HCT116 (cell line): Measurements from ENCODE around the gene BBC3. TPM values are rescaled to one million over a fixed set of nuclear protein-coding genes. Genes with fewer than 3 reads are reported as not detected.

Experiments used
- ATAC-seq: fragments of 200-7000 bp; cut with Tn5 transposase; 2 replicates; pipeline ENCODE4 v1.9.1; 2020; ENCODE audit warnings: mild to moderate bottlenecking, moderate library complexity
- BruUV-seq: library from RNA; stranded (reverse); fragments of 400-500 nt; replicated peaks from 2 replicates; lab custom pipeline; 2021; lab: Mats Ljungman, UMichigan
- CTCF ChIA-PET: fragments of 300-600 bp; sonication (Branson Sonifier 250); formaldehyde crosslinking; loops from one replicate; lab custom pipeline; 2021; ENCODE audit warnings: antibody characterized with exemption; lab: Charles Lee
- POLR2A ChIA-PET: fragments of 300-600, 350-600 bp; sonication (Branson Sonifier 250); formaldehyde crosslinking; loops from one replicate; lab custom pipeline; 2021; ENCODE audit warnings: antibody characterized with exemption; lab: Charles Lee
- RAD21 ChIA-PET, 2 experiments: fragments of 300-600 bp; sonication (Branson Sonifier 250); formaldehyde crosslinking; loops; one replicate each; lab custom pipeline; 2023; ENCODE audit warnings: low total read pairs in 2 of 2; ENCODE audit not compliant: uncharacterized antibody in 2 of 2, unreplicated experiment in 2 of 2, low non-redundant PET in 1 of 2; lab: Charles Lee
- DNase-seq: peaks from one replicate; pipeline ENCODE4 v3.0.0-alpha.2; 2010; ENCODE audit warnings: low read depth, low spot score
- H2AFZ ChIP-seq: fragments of 200-600 bp; shearing (Covaris generic), sonication (generic); 2 replicates; pipeline ENCODE4 v1.6.1; 2017; ENCODE audit warnings: low read depth, mixed run types, mixed read lengths, antibody characterized with exemption, low read length; ENCODE audit not compliant: poor library complexity, severe bottlenecking
- H3K27ac ChIP-seq: 2 replicates; pipeline ENCODE4 v1.5.1; 2012; ENCODE audit warnings: low read depth, low read length
- H3K27me3 ChIP-seq: fragments of 200-600 bp; sonication (generic); 2 replicates; pipeline ENCODE4 v1.6.1; 2016; ENCODE audit warnings: mixed run types, low read length, mixed read lengths; ENCODE audit not compliant: insufficient read depth
- H3K36me3 ChIP-seq, 2 experiments: fragments of 200-500 bp in 1 of 2; fragments of 200-600 bp in 1 of 2; sonication (Bioruptor generic) in 1 of 2; sonication (generic) in 1 of 2; 2 replicates each; pipeline versions ENCODE4 v1.5.1 to v1.6.1; 2014 to 2016; ENCODE audit warnings: low read length in 2 of 2, inconsistent platforms in 1 of 2, mixed read lengths in 1 of 2, mixed run types in 1 of 2; ENCODE audit not compliant: insufficient read depth in 2 of 2, control insufficient read depth in 1 of 2
- H3K4me1 ChIP-seq, 2 experiments: fragments of 200-600 bp in 1 of 2; sonication (generic) in 1 of 2; 2 replicates each; pipeline versions ENCODE4 v1.5.1 to v1.6.1; 2012 to 2017; ENCODE audit warnings: low read length in 2 of 2, inconsistent platforms in 1 of 2, mild to moderate bottlenecking in 1 of 2, mixed read lengths in 1 of 2, mixed run types in 1 of 2, moderate library complexity in 1 of 2; ENCODE audit not compliant: insufficient read depth in 2 of 2, control insufficient read depth in 1 of 2
- H3K4me2 ChIP-seq: fragments of 200-600 bp; sonication (generic); 2 replicates; pipeline ENCODE4 v1.6.1; 2017; ENCODE audit warnings: mixed run types, low read length, mixed read lengths
- H3K4me3 ChIP-seq, 2 experiments: fragments of 200-600 bp in 1 of 2; sonication (generic) in 1 of 2; replicated peaks in 1 of 2; 2 replicates each; pipeline ENCODE4 v1.5.1; 2011 to 2016; ENCODE audit warnings: low read length in 2 of 2, control low read depth in 1 of 2, low read depth in 1 of 2, mild to moderate bottlenecking in 1 of 2, mixed read lengths in 1 of 2, mixed run types in 1 of 2
- H3K79me2 ChIP-seq: fragments of 200-600 bp; sonication (generic); 2 replicates; pipeline ENCODE4 v1.6.1; 2017; ENCODE audit warnings: mild to moderate bottlenecking, mixed run types, low read length, moderate library complexity, mixed read lengths; ENCODE audit not compliant: insufficient read depth
- H3K9ac ChIP-seq: fragments of 200-600 bp; sonication (generic); 2 replicates; pipeline ENCODE4 v1.6.1; 2016; ENCODE audit warnings: low read length, mixed read lengths
- H3K9me2 ChIP-seq: fragments of 200-600 bp; sonication (generic), shearing (Covaris generic); 2 replicates; pipeline ENCODE4 v1.6.1; 2017; ENCODE audit warnings: mixed run types, mild to moderate bottlenecking, moderate library complexity; ENCODE audit not compliant: insufficient read depth
- H3K9me3 ChIP-seq, 2 experiments: fragments of 200-500 bp in 1 of 2; fragments of 200-600 bp in 1 of 2; sonication (Bioruptor generic) in 1 of 2; sonication (generic) in 1 of 2; 2 replicates each; pipeline ENCODE4 v1.6.1; 2014 to 2017; ENCODE audit warnings: low read length in 2 of 2, mixed read lengths in 2 of 2, inconsistent platforms in 1 of 2, low read depth in 1 of 2, mild to moderate bottlenecking in 1 of 2, mixed run types in 1 of 2, moderate library complexity in 1 of 2; ENCODE audit not compliant: control insufficient read depth in 1 of 2, insufficient read depth in 1 of 2
- H4K20me1 ChIP-seq: fragments of 200-600 bp; sonication (generic), shearing (Covaris generic); 2 replicates; pipeline ENCODE4 v1.6.1; 2017; ENCODE audit warnings: mixed run types, mild to moderate bottlenecking, moderate library complexity; ENCODE audit not compliant: insufficient read depth
- CBX3 ChIP-seq: IDR thresholded peaks from 2 replicates; pipeline ENCODE4 v1.6.1; 2012; ENCODE audit warnings: low read depth
- CEBPB ChIP-seq: IDR thresholded peaks from 2 replicates; pipeline ENCODE4 v1.6.1; 2012; ENCODE audit warnings: low read depth
- EGR1 ChIP-seq: IDR thresholded peaks from 2 replicates; pipeline ENCODE4 v1.6.1; 2012; ENCODE audit warnings: low read depth
- FOSL1 ChIP-seq: IDR thresholded peaks from 2 replicates; pipeline ENCODE4 v1.6.1; 2012; ENCODE audit warnings: low read depth
- JUND ChIP-seq: IDR thresholded peaks from 2 replicates; pipeline ENCODE4 v1.6.1; 2012
- POLR2AphosphoS5 ChIP-seq: IDR thresholded peaks from 2 replicates; pipeline ENCODE4 v1.6.1; 2011; ENCODE audit warnings: mild to moderate bottlenecking, low read depth, low read length, moderate library complexity
- SIN3A ChIP-seq: IDR thresholded peaks from 2 replicates; pipeline ENCODE4 v1.6.1; 2012; ENCODE audit warnings: low read depth
- SP1 ChIP-seq: IDR thresholded peaks from 2 replicates; pipeline ENCODE4 v1.6.1; 2012; ENCODE audit warnings: low read depth
- SRF ChIP-seq: IDR thresholded peaks from 2 replicates; pipeline ENCODE4 v1.6.1; 2012; ENCODE audit warnings: low read depth
- TCF7L2 ChIP-seq: IDR thresholded peaks from 2 replicates; pipeline ENCODE4 v1.7.0; 2011; ENCODE audit warnings: borderline replicate concordance, inconsistent platforms; ENCODE audit not compliant: insufficient read depth, insufficient read length; ENCODE audit errors: extremely low read depth
- ZFX ChIP-seq: fragments of 450-650 bp; IDR thresholded peaks from 2 replicates; pipeline ENCODE4 v1.6.1; 2017
- intact Hi-C: fragments of 100-400 bp; cut with micrococcal nuclease; formaldehyde crosslinking; loops from 2 replicates; pipeline ENCODE4 v1.10.0; 2022
- total RNA-seq: library from RNA; stranded (reverse); gene quantifications from one replicate; pipeline ENCODE4 v1.2.1, GENCODE V29; 2021; ENCODE audit not compliant: unreplicated experiment
- TF ChIP-seq, protein P1 (sequence below), 3 experiments: fragments of 200-600 bp in 1 of 3; sonication (generic) in 1 of 3; IDR thresholded peaks in 2 of 3; conservative IDR thresholded peaks in 1 of 3; 2 replicates each; pipeline ENCODE4 v1.5.1; 2012 to 2017; ENCODE audit warnings: low read depth in 2 of 3, low read length in 2 of 3, antibody characterized with exemption in 1 of 3, borderline replicate concordance in 1 of 3, control low read depth in 1 of 3, mild to moderate bottlenecking in 1 of 3, mixed read lengths in 1 of 3, mixed run types in 1 of 3, moderate library complexity in 1 of 3; ENCODE audit not compliant: insufficient read depth in 1 of 3
- TF ChIP-seq, protein P2 (sequence below): IDR thresholded peaks from 2 replicates; pipeline ENCODE4 v1.6.1; 2012; ENCODE audit warnings: low read depth
- TF ChIP-seq, protein P3 (sequence below): IDR thresholded peaks from 2 replicates; pipeline ENCODE4 v1.6.1; 2012
- TF ChIP-seq, protein P4 (sequence below): IDR thresholded peaks from 2 replicates; pipeline ENCODE4 v1.6.1; 2012

The BBC3 gene
- total RNA-seq, 1 experiment from 2014 or later: 45.0 TPM

DNA sequence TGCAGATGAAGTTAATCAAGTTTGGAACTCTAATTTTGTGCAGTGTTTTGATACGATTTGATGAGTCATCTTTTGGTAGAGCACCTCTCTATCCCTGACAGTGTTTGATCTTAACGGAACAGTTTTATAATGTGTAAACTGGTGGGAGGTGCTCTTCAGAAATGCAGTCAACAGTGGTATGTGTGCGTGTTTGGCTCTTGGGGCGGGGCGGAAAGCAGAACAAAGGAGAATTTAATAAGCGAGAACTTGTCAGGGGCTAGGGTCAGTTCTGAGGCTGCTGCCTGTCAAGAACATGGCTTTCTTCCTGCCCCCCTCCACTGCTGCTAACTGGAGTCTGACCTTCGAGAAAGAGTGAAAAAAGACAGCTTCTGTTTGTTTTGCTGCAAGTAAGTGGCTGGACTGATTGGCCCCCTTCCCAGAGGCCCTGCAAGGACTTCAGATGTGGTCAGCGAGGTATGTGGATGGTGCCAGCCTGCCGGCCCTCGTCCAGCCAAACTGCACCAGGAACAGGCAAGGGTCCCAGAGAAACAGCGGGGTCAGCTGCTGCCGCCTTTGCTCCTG lies 40.8 kb downstream of the BBC3 start:
- ChIA-PET RAD21 (no interaction called here), CTCF (interaction anchor here (0.5 to 1.5 kb wide), 6 partner anchors 21 to 1429 kb away, joined by 3 to 7 read pairs (median 3); partner anchors contain the start of gene RPL18), POLR2A (interaction anchor here (1.9 kb wide), 1 partner anchor 36 kb away, joined by 7 read pairs; no protein-coding TSS in a partner anchor)
- Histone ChIP-seq H3K27ac (peak overlapping the region; percentile 76), H3K9me2 (no peaks in the 10 kb centered on the region), H3K79me2 (peaks cover 84% of the 10 kb centered on the region), H3K9me3 (no peaks in the 10 kb centered on the region), H3K27me3 (no peaks in the 10 kb centered on the region), H4K20me1 (peaks cover 13% of the 10 kb centered on the region; the same call in 1 of the 2 replicates), H3K4me3 (peak overlapping the region in 1 of 2 experiments; percentile 21; a peak in 1 of 4 replicates), H3K4me1 (peaks cover 72 to 85% of the 10 kb centered on the region in 2 experiments), H3K4me2 (peak overlapping the region; percentile 62), H3K36me3 (peaks cover 0 to 4% of the 10 kb centered on the region in 2 experiments; a peak in 1 of 4 replicates), H3K9ac (peak overlapping the region; percentile 47), H2AFZ (no peak overlapping the region)
- peak; percentile 85 for ATAC-seq
- intact Hi-C loops: no loop called here
- DNase-seq: peak; percentile 93
- TF ChIP-seq CEBPB: peak; percentile 74; the same call in 1 of the 2 replicates
- peak; percentile 66 for TF ChIP-seq POLR2AphosphoS5
- peak; percentile 92 for TF ChIP-seq SP1
- TF ChIP-seq SRF: peak; percentile 60; the same call in 1 of the 2 replicates
- TF ChIP-seq, protein P1, sequence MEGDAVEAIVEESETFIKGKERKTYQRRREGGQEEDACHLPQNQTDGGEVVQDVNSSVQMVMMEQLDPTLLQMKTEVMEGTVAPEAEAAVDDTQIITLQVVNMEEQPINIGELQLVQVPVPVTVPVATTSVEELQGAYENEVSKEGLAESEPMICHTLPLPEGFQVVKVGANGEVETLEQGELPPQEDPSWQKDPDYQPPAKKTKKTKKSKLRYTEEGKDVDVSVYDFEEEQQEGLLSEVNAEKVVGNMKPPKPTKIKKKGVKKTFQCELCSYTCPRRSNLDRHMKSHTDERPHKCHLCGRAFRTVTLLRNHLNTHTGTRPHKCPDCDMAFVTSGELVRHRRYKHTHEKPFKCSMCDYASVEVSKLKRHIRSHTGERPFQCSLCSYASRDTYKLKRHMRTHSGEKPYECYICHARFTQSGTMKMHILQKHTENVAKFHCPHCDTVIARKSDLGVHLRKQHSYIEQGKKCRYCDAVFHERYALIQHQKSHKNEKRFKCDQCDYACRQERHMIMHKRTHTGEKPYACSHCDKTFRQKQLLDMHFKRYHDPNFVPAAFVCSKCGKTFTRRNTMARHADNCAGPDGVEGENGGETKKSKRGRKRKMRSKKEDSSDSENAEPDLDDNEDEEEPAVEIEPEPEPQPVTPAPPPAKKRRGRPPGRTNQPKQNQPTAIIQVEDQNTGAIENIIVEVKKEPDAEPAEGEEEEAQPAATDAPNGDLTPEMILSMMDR (IDR thresholded peaks at IDR 0.05 in 2 of 3, conservative IDR thresholded peaks at IDR 0.05 in 1 of 3; ENCODE audit: borderline replicate concordance in 1 of 3, insufficient read depth in 1 of 3, low read depth in 2 of 3, low read length in 2 of 3): no peak
- peak; percentile 33; the same call in 1 of the 2 replicates for TF ChIP-seq EGR1
- TF ChIP-seq TCF7L2: peak; percentile 98
- TF ChIP-seq ZFX: no peak
- peak; percentile 61 for TF ChIP-seq CBX3
- TF ChIP-seq, protein P2, sequence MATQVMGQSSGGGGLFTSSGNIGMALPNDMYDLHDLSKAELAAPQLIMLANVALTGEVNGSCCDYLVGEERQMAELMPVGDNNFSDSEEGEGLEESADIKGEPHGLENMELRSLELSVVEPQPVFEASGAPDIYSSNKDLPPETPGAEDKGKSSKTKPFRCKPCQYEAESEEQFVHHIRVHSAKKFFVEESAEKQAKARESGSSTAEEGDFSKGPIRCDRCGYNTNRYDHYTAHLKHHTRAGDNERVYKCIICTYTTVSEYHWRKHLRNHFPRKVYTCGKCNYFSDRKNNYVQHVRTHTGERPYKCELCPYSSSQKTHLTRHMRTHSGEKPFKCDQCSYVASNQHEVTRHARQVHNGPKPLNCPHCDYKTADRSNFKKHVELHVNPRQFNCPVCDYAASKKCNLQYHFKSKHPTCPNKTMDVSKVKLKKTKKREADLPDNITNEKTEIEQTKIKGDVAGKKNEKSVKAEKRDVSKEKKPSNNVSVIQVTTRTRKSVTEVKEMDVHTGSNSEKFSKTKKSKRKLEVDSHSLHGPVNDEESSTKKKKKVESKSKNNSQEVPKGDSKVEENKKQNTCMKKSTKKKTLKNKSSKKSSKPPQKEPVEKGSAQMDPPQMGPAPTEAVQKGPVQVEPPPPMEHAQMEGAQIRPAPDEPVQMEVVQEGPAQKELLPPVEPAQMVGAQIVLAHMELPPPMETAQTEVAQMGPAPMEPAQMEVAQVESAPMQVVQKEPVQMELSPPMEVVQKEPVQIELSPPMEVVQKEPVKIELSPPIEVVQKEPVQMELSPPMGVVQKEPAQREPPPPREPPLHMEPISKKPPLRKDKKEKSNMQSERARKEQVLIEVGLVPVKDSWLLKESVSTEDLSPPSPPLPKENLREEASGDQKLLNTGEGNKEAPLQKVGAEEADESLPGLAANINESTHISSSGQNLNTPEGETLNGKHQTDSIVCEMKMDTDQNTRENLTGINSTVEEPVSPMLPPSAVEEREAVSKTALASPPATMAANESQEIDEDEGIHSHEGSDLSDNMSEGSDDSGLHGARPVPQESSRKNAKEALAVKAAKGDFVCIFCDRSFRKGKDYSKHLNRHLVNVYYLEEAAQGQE: no peak
- peak; percentile 77 for TF ChIP-seq FOSL1
- peak; percentile 78; the same call in 1 of the 2 replicates for TF ChIP-seq SIN3A
- TF ChIP-seq, protein P3, sequence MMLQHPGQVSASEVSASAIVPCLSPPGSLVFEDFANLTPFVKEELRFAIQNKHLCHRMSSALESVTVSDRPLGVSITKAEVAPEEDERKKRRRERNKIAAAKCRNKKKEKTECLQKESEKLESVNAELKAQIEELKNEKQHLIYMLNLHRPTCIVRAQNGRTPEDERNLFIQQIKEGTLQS: no peak
- peak; percentile 72 for TF ChIP-seq JUND
- TF ChIP-seq, protein P4, sequence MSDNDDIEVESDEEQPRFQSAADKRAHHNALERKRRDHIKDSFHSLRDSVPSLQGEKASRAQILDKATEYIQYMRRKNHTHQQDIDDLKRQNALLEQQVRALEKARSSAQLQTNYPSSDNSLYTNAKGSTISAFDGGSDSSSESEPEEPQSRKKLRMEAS: peak; percentile 73; the same call in 1 of the 2 replicates
- BruUV-seq: no TSS peak
